CD4-positive, alpha-beta T cell treated with Interleukin-2 at 100 ng/mL for 4 hours (primary cell): ENCODE measurements around the gene LY6G6C.

ENCODE experiments used
- DNase-seq: peaks from one replicate; pipeline ENCODE4 v3.0.0-alpha.2; 2020; ENCODE audit warnings: low spot score

Gene LY6G6C, protein sequence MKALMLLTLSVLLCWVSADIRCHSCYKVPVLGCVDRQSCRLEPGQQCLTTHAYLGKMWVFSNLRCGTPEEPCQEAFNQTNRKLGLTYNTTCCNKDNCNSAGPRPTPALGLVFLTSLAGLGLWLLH

DNA sequence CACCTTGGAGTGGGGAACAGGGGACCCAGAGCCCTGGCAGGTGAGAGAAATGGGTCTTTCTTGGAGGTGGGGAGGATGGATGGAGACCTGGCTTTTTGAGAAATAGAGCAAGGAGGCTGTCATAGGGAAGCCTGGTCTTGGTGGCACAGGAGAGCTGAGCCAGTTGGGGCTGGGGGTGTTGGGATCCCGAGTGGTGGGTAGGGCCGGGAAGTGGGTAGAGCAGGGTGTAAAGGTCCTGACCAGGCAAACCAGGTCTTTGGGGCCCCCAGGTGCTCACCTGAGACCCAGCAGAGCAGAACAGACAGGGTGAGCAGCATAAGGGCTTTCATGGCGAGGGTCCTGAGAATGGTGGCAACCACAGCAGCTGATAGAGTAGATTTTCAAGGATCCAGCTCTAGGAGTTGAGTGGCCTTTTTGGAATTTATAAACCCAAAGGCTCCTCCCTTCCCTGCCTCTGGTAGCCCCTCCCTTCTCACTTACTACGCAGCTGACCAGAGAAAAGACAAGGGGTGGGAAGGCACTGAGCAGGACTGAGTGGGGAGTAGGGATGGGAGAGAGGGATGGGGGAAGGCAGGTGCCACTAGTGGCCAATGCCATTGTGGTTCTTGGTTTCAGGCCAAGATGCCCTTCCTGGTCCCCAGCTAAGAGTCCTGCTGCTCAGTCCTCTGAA is at the start of gene LY6G6C:
Gene LY6G6C, minus strand, starts transcription at position 396 of the 670 bp plus-strand sequence. Its CDS starts 67 bp downstream, at position 329.
- no peak for DNase-seq

DNA sequence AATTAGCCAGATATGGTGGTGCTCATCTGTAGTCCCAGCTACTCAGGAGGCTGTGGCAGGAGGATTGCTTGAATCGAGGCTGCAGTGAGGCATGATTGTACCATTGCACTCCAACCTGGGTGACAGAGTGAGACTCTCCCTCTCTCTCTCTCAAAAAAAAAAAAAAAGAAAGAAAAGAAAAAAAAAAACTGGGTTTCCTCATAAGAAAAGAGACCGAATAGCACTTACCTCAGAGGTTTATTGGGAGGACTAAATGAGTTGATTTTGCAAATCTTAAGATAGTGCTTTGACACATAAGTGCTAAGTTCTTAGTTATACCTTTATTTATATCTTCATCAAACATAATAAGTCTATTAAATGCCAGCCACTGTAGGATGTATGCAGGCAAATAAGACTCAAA is 49.3 kb upstream of the LY6G6C start:
- DNase-seq = no peak

DNA sequence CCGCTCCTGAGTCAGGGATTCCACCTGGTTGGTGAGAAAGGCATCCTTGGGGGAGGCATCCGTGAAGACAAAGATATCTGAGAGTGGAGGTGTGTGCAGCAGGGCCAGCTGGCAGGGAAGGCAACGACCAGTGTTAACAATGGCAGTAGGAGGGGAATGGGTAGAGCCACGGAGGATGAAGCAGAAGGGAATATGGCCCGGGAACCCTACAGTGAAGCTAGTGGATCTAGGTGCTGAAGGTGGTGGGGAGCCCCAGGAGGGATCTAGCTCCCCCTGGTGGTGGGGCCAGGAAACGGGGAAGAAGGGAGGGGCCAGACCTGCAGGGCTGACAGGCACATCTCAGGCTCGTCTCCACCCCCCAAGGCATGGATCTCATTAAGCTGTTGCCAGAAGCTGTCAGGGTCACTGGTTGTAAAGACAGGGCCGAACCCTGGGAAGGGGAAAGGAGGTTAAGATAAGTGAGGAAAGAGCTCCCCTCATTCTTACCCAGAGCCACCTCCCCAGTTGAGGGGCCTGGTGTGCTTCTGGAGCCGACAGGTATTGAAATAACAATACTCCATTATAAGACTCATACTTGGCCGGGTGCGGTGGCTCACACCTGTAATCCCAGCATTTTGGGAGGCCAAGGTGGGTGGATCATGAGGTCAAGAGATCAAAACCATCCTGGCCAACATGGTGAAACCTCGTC is 48.3 kb upstream of the LY6G6C start:
- peak; percentile 85 for DNase-seq

DNA sequence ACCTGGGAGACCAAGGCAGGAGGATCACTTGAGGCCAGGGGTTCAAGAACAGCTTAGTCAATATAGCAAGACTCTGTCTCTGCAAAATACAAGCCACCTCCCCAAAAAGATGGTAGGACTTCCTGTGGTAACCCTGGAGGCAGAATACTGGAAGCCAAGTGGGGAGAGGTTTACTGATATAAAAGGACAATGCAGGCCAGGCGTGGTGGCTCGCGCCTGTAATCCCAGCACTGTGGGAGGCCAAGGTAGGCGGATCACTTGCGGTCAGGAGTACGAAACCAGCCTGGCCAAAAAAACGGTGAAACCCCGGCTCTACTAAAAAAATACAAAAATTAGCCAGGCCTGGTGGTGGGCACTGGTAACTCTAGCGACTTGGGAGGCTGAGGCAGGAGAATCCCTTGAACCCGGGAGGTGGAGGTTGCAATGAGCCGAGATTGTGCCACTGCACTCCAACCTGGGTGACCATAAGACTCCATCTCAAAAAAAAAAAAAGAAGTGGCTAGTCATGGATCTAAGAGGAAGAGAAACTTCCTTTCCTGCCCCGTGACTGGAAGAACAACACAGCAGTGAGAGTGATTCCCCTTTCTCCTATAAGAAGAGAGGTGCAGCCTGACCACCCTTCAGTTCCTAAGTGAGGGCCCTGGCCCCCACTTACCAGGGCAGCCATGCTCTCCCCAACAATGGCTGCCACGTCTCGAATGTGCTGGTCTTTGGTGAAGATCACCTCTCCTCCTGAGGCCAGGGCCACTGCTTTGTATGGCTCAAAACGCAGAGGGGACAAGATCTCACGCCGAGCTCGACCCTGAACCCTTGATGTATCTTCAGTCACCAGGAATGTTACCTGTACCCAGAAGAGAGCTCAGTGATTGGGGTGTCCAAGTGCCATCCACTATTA is 47.1 kb upstream of the LY6G6C start:
- DNase-seq = no peak

DNA sequence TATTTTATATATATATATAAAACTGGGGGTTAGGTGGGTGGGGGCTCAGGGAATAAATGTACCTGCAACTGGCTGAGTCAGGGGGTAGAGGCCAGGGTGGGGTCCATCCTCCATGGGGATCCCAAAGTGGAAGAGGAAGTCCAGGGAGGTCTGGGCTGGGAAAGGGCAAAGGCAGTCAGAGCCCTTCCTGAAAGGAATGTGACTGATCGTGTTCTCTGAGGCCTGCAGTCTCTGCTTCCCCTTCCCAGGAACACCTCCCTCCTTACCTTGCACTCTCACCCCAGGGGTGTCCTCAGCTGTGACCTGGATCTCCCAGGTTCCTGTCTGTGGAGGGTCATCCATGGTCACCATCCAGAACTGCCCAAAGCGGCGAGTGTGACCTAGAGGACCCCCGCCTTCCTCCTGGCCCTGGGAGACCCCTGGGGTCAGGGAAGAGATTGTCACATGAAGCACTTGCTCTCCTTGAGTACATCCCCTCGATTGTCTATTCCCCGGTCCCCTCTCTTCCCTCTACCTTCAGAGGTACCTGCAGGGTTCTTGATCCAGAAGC is 45.6 kb upstream of the LY6G6C start:
- DNase-seq = no peak

DNA sequence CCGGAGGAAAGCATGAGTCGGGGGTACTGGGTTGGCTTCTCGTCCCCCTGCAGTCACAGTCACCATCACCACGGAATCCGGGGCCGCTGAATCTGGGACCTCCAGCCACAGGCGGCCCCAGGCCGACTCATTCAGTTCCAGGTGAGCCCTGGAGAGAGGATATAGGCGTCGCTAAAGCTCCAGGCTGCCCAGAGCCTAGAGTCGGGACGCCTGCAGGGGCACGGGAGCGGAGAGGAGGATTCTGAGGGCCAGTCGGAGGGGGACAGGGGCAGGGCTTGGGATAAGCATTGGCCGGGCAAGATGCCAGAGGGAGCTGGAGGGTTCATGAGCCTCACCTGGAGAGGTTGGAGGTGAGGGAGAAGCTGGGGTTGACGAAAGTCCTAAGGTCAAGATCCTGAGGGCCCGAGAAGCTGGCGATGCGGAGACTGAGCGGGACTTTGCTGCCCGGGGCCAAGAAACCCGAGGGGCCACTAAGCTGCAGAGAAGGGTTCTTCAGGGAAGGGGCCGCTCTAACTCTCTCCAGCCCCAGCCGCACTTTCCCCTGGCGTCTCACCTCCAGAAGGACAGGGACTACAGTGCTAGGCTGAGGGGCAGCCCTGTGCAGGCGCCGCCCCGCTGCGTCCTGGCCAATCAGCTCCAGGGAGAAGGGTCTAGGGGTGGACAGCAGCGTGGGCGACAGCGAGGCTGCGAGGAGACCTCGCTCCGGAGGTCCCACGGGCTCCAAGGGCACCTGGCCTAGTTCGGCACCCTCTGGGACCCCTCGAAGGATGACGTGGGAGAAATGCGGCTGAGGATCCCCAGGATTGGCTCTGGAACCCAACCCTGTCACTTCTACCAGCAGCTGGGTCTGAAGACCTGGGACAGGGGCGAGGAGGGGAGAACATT is 44.6 kb upstream of the LY6G6C start:
- no peak for DNase-seq

DNA sequence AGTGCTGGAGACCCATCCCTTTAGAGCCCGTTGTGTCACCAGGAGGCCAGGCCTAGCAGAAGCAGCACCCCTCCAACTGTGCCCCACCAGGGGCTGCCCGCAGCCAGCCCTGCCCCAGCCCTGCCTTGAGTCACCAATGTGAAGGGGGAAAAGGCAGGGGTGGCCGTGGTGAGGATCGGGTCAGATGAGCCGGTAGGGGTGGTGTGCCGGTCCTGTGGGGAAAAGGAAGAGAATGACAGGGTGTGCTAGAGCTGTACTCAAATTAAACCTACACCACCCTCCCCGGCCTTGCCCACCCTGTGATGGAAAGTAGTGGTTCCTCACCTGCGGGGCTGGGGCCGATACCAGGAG is 44.0 kb upstream of the LY6G6C start:
- DNase-seq = no peak

DNA sequence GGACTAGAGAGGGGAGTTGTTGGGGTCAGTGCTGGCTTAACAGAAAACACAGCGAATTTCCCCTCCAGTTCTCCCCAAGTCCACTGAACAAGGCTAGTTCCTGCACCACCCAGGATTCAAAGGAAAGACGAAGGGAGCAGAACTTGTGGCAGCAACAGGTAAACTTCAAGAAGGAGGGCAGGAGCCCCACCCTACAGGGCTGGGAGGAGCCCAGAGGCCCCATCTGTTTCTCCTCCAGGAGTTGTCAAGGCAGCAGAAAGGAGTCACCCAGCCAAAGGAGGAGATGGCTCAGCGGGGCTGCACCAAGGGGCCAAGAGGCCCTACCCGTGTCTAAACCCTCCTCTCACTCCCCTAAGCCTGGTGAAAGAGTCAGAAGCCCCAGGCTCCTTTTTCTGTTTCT is 42.7 kb upstream of the LY6G6C start:
- no peak for DNase-seq

DNA sequence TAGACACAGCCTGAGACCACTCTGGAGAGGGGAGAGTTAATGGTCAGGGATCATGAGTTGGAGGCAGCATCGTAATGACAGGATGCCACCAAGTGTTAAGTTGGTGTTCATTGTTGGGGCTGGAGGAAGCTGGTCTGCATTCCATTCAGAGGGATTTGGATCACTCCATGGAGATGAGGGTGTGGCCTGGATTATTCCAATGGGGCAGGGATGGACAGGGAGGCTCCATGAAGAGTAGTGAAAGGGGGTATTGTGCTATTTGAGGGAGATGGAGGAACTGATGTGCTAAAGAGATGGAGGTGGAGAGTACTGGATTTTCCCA is 42.0 kb upstream of the LY6G6C start:
- DNase-seq = no peak

DNA sequence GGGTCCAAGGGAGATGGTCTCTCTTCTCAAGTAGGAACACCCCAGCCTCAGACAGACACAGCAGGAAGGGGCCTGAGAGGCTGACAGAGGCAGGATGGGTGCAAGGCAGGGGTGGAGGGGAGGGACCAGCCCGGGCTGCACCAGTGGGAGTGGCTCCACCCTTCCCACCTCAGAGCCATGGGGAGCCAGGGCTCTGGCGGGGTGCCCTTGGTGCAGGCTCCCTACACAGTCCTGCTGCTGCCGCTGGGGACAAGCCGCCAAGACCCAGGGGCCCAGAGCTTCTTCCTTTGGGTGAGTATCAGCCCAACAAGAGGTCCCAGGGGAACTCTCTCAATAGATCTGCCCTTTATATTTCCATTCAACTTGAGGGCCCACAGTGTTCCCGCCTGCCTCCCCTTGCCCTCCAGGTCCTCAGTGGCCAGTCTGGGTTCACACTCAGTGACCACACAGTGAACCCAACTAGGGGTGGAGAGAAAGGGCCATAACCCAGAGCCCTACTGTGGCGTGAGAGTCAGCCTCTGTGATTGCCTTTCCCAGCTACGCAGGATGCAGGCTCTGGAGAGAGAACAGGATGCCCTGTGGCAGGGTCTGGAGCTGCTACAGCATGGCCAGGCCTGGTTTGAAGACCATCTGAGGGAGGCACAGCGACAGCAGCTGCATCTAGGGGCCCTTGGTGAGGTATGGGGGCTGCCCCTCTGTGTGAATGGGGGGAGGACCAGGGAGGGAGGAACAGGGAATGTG is 41.5 kb upstream of the LY6G6C start:
- DNase-seq = no peak

DNA sequence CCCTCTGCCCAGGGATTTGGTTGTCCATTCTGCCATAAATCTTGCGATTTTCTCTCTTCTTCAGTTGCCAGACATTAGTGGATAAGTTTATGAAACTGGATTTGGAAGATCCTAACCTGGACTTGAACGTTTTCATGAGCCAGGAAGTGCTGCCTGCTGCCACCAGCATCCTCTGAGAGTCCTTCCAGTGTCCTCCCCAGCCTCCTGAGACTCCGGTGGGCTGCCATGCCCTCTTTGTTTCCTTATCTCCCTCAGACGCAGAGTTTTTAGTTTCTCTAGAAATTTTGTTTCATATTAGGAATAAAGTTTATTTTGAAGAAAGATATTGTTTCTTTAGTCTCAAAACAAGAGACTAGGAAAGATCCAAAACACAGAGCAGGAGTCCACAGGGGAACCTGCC is 40.8 kb upstream of the LY6G6C start, which contains the start of gene SAPCD1:
Gene SAPCD1, plus strand, starts transcription at position 301 of the 400 bp plus-strand sequence. CDS start 399 bp downstream, outside the sequence.
- DNase-seq = no peak

DNA sequence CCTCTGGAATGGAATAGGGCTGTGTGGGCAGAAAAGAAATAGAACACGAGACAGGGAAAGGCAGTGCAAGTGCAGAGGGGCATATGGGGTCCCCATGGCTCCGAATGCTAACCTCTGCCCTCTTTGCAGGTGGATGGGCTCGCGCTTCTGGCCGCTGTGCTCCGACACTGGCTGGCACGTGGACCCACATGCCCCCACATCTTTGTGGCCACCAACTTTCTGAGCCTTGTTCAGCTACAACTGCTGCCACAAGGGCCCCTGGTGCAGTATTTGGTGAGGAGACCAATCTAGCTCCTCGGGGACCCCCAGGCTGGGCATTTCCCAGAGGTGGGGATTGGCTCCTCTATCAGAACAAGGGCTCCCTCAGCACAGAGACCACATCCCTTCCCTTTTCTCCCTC is 39.8 kb upstream of the LY6G6C start:
- no peak for DNase-seq

DNA sequence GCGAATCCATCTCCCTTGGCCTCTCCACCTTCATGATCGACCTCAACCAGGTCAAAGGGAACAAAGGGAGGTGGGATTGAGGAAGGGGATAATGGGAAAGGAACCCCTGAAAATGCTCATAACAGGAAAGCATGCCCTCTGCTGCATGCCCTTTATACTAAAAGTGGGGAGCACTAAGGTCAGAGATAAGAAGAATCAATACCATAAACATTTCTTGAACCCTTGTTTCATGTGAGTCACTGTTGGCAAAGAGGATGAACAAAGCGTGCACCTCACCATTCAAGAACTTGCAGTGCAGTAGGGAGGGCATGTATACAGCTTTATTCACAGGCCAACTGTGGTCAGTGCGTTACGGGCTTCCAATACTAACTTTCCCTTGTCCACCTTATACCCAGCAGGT is 39.2 kb upstream of the LY6G6C start:
- DNase-seq = no peak

DNA sequence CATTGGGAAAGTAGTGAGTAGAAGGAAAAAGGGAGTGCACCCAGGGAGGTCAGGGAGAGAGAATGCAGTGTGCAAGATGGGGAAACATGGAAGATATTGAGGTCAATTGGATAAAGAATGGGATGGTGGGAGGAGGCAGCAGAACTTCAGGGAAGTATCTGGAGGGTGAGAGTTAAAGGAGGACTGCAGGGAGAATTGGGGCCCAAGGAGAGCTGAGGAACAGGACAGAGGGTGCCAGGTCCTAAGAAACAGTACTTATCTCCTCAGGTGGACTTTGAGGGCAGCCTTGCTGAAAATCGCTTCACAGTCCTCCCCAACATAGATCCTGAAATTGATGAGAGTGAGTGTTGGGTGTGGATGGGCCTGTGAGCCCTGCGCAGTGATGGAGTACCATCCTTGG is 36.7 kb upstream of the LY6G6C start:
- no peak for DNase-seq

DNA sequence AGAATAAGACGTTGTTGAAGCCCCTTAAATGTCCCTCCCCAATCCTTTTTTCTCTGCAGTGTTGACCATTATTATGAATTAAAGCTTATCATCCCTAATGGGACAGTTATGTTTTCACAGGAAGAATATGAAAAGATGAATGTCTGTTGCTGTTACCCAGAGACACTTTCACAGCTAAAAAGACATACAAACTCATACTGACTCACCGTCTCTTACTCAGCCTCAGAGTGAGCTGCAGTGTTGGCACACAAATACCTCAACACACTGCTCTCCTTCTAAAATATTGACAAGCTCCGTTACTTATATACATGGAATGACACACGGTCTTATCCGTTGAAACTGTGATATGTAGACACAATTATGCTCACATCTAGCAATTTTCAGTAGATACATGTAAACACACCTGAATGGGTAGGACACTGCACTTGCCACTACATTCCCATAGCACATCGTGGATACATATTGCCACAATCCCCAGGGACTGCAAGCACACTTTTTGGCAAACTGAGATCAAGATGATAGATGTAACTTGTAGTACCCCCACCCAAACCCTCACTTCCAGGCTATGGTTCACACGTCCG is 31.3 kb upstream of the LY6G6C start:
- DNase-seq = no peak

DNA sequence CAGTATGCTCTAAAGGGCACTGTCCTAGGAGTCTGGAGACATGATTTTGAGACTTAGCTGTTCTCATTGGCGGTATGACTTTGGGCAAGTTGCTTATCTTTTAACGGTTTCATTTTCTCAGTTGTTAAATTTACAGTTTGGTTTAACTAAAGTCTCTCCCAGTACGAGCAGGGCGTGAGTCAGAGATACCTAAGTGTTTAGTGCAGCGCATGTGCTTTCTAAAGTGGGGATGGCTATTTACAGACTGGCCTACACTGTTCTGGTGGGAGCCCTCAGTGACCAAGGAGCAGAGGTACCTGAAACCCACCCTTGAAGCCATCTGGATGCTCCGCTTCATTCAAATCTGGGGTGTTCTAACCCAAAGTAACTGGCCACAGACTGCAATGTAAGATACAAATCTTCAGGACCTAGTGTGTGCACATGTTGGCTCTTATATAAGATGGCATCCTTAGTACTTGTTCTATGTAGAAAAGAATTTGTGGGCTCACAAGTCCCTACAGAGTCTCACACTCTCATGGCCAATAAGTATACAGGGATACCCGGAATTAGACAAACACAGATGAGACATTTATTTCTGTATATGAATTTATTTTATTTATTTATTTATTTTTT is 29.0 kb upstream of the LY6G6C start:
- DNase-seq = no peak

DNA sequence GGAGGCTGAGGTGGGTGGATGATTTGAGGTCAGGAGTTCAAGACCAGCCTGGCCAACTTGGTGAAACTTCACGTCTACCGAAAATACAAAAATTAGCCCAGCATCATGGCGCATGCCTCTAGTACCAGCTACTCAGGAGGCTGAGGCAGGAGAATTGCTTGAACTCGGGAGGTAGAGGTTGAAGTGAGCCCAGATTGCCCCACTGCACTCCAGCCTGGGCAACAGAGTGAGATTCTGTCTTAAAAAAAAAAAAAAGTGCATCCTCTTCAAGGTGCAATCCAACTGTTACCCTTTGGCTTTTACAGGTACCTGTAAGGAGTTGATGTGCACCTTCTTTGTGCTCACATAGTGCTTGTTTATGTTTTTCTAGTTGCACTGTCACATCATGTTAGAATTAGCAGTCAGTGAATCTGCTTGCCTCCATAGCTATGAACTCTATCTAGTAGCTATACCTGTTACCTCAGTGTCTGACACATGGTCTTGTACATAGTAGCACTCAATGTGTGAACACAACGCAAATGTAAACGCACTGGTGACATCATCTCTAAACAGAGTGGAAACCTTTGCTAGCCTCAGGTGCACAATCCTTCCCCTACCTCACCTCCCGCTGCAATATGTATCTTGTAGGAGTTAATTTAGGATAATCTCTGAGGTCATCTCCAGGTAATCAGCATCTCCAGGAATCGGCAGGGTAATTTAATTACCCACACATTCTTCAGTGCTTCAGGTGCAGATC is 27.9 kb upstream of the LY6G6C start:
- no peak for DNase-seq

DNA sequence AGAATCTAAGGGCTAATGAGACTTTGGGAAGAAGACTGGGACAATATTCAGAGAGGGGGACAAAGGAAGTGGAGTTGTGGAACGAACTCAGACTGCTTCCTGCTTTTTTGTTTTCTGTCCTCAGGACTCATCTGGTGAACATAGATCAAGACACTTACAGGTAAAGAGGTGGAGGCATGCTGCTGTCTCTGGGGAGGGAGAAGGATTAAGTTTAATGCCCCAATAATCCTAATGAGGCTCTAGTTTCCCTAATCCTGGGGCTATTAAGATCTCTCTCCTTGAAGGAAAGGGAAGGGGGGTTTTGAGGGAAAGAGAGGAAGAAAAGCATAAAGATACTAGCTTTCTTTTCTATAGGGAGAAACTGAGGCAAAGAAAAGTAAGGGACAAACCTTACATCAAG is 22.9 kb upstream of the LY6G6C start:
- no peak for DNase-seq

DNA sequence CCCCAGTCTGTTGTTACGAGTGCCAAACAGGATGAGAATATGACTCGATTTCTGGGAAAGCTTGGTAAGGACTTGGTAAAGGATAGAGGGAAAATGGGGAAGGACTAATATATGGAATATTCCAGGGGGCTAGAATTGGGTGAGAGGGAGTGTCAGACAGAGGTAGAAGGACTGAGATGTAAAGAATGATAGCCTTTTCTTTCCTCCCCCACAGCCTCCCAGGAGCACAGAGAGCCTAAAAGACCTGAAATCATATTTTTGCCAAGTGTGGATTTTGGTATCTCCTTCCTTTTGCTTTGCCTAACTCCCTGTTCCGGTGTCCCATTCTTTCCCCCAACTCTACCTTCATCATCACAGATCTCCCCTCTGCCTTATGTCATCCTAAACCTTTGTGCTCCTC is 21.3 kb upstream of the LY6G6C start:
- DNase-seq = no peak
